HG03159 (cell line): ENCODE data around the gene PDK1.
"Not testable (repeated sequence)": the region's sequence is repeated elsewhere in the genome, so short reads cannot be mapped to it uniquely, and the experiment has no call there.

Experiments used
- ATAC-seq: cut with Tn5 transposase; IDR thresholded peaks from one replicate; pipeline ENCODE4 v1.9.1; 2021; ENCODE audit warnings: mild to moderate bottlenecking, moderate library complexity; ENCODE audit not compliant: unreplicated experiment

PDK1 gene

DNA sequence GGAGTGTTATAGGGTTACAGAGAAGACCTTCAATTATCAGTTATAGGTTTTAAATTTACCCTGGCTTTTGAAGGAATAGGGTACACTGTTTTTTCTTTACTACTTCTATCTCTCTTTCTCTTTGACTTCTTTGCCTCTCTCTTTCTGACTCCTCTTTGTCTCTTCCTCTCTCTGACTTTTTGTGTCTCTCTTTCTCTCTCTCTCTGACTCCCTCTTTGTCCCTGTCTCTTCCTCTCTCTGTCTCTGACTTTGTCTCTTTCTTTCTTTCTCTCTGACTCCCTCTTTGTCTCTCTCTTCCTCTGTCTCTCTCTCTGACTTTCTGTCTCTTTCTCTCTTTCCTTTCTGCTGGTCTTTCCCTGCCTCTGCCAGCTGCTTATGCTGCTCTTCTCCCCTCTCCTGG, 36.3 kb downstream of the PDK1 start:
- ATAC-seq = not testable (repeated sequence)

DNA sequence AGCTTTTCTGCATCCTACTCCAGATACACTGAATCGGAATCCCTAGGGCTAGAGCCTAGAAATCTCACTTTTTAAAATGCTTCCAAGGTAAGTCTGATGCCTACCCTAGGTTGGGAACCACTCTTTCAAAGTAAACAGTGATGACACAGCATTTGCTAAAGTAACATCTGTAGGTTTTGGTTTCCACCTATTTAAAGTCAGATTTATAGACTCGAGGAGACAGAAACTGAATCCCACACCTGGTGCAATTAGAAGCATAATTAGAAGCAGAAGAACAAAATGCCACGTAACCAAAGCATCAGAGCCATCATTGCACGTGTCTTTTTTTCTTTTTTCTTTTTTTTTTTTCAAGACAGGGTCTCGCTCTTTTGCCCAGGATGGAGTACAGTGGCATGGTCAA, 40.9 kb downstream of the PDK1 start:
- no peak for ATAC-seq

DNA sequence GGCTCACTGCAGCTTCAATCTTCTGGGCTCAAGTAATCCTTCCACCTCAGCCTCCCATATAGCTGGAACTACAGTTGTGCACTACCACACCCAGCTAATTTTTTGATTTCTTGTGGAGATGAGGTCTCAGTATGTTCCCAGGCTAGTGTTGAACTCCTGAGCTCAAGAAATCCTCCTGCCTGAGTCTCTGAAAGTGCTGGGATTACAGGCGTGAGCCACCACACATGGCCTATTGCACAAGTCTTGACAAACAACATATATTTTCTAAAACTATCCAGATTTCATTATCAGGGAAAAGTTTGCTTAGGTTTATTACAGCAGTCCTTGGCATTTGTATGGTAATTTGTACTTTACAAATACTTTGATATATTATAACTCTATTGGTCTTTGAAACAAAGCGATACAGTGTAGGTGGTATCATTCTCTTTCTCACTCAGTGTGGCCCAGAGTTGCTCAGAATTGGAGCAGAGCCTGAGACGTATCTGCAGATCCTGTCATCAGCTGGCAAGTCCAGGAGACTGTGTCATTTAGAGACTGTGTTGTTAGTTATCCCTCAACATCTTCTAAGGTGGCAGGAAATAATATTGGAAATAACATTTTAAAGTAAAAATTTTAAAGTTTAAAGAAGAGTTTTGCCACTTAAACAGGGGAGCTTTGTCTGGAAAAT, 41.4 kb downstream of the PDK1 start:
- ATAC-seq = no peak

GRCh38 chr2:172599947-172600346, 44.1 kb downstream of the PDK1 start:
- ATAC-seq = no peak

DNA sequence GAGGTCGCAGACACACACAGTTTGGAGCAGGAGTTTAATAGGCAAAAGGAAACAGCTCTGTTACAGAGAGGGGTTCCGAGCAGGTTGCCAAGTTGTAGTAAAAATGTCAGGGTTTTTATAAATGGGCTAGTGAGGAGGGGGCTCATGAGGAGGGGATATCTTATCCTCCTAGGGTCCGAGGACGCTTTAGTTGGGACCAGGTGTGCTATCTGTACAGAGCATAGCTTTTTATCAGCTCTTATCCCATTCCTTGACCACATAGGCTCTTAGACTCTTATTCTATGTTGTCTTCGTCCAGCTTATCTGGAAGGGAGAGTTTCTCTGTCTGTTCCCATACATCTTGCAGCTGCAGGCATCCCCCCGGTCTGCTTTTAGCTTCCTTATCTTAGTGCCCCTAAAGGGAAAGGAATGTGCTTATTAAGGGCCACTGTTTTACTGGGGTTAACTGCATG, 44.7 kb downstream of the PDK1 start:
- ATAC-seq = no peak

- no peak for ATAC-seq
Measured at GRCh38 chr2:172606285-172606684, 50.4 kb downstream of the PDK1 start.

DNA sequence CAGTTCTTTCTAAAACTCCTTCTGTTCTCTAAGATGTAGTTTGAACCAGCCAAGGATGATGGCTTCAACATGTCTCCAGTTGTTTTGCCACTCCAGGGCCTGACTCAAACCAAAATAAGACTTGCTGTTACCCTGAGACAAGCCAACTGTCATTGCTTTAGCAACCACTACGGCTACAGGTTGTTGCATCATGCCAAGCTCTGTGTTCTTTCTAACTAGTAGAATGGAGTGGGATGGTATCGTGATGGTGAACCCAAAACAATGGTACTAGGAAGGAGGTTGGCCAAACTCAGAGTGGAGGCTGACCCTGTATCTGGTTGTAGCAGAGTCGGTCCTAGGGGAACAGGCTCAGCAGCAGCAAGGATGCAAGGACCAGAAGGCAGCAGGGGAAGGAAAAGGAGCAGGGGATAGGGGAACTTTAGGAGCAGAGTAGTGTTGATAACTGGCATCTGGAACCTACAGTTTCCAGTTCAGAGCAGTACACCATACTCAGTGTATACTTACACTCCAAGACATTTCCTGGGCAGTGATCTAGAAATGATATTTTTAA, 51.6 kb downstream of the PDK1 start:
- no peak for ATAC-seq

DNA sequence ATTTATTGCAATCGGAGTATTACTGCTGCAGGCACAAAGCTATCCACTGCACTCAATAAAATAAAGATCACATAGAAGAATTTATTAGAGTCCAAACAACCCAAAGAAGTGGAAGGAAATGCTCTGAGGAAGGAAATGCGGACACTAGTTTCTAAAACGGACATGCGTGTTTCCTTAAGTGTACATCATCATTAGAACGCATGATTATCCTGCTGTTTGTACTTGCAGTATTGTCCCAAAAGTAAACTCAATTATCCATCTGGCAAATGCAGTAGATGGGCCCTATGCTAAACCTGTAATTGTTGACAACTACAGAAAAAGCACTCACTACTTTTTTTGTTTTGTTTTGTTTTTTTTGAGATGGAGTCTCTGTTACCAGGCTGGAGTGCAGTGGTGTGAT, 53.6 kb downstream of the PDK1 start:
- no peak for ATAC-seq

DNA sequence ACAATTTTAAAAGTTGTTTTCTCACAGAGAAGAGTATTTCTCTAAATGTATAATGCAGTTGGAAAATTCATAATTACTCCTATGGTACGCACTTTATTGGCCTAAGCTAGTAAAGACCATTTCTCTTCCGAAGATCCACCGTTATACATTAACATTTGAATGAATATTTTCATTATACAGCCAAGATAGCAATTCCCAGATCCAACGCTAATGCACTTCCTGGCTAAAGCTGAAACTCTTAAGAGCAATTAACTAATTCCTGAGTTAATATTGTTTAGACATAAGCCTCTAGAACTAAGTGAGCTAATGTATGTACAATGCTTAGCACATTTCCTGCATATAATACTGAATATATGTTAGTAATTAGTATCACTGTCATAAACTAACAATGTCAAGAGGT, 56.2 kb downstream of the PDK1 start:
- ATAC-seq = no peak

- ATAC-seq = no peak
Measured at GRCh38 chr2:172613040-172613439, 57.1 kb downstream of the PDK1 start.

- no peak for ATAC-seq
Measured at GRCh38 chr2:172613615-172614231, 57.8 kb downstream of the PDK1 start.

GRCh38 chr2:172614932-172615331, 59.0 kb downstream of the PDK1 start:
- no peak for ATAC-seq

DNA sequence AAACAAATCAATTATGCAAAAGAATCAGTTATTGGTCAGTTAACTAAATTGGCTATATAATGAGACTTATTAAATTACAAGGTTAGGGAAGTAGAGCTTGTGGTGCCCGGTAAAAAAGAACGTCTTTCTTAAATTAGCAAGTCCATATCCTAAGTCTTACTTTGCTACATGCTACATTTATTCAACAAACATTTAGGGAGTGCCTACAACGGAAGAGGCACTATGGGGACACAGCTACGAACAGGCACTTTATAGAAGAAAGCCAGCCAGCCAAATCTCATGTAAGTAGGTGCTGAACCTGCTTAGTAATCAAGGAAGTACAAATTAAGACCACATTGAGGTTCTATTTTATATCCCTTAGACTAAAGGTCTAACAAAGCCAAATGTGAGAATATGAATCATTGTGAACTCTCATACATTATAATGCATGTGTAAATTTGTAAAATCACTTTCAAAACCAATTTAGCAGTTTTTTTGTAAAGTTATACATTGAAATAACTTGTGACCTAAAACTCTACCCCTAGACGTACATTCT, 59.9 kb downstream of the PDK1 start:
- ATAC-seq = no peak

GRCh38 chr2:172617115-172617514, 61.2 kb downstream of the PDK1 start:
- no peak for ATAC-seq

DNA sequence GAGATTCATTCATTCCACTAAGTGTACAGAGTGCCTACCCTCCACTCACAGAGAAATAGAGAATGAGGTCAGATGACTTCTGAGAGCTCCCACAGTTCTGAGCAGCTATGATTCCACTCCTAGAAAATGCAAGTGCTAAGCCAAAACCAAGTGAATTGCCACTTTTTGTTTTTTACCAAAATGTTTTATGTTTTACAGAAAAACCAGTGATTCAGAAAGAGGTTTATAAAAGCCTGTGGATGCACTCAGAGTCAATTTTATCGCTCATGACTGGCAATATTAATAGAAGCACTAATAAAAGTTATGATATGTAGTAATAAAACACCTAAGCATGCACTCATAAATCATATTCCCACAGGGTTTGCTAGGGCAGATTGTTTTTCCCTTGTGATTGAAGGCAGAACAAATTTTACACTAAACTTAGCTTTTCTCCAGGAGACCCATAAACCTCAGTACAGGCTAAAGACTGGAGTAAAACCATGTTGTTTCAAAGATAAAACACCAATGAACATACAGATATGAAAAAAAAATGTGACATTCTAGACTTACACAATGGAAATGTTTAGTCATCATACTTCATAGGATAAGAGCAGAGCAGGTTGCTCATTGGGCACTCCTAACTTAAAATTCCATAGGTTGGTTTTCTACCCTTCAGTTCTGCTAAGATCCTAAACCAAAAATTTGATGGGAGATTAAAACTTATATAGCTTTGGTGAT, 67.5 kb downstream of the PDK1 start:
- ATAC-seq = no peak

DNA sequence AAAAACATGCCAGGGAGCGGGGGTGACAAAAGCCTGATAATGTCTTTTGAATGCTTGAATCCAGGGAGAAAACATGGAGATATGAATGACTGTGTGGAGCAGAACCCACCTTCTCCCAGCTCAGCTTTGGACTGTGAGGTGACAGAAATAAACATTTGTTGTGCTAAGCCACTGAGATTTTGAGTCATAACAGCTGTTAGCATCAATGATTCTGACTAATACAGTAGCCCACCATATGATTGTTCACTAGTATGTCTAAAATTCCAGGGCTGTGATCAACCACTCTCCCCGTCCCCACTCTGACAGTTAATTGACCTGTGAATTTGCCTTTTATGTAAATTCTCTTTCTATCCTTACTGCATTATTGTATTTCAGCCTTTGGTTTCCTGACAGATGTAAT, 69.1 kb downstream of the PDK1 start:
- no peak for ATAC-seq

DNA sequence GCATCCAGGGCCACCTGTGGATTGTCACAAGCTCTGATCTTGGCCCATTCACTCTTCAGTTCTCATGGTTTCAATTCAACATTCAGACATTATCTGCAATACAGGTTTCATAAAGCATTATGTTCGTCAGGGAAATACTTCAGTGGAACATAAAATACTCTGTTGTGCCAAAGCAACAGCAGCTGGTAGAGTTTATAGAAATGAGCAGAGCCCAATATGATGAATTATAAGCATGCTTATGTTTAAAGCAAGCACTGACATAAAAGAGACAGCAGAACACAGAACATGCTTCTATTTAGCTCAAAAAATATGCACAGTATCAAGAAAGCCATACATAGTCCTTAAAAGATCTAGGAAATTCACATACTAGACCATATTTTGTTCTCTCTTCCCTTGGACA, 71.3 kb downstream of the PDK1 start:
- no peak for ATAC-seq

DNA sequence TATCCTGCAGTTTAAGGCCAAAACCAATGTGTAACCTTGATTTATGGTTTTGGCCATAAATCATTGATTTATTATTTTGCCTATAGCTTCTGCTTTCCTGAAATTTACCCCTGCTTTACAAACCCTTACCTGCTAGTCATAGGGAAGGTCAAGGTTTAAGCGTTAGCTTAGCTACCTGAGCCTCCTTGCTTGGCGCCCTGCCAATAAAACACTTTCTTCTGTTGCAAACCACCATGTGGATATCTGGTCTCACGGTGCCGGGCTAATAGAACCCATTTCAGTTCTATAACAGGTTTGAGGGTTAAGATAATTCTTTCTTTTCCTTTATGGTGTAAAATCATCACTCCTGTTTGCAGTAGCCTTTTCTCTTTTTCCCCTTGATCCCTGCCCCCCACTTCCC, 72.2 kb downstream of the PDK1 start:
- no peak for ATAC-seq

DNA sequence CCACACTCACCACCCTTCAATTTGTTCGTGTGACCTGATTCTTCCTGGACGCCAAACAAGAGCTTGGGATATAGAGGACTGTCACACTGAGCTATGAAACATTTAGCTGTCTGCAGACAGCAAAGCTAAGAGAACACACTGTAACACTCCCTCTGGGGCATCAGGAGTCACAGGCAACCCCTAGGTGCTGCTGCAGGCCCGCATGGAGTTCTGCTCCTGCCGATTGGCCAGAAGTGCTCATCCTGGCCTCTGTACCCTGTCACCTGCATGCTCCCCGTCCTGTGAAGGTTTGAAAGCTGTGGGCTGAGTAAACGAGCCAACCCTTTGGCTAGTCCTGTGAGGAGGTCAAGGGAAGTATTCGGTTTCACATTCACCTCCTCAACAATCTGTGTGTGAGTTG, 73.7 kb downstream of the PDK1 start:
- no peak for ATAC-seq

DNA sequence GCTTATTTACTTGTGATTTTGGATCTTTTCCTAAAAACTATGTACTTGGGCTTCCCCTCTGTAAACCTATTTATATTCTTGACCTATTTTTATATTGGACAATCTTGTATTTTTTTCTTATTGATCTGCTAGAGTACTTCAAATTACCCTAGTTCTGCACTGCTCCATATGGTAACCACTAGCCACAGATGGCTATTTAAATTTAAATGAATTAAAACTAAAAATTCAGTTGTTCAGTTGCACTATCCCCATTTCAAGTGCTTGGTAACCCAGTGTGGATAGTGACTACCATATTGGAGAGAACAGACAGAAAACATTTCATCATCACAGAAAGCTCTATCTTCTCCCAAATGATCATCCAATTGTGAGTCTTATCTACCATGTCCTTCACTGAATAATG, 74.3 kb downstream of the PDK1 start:
- no peak for ATAC-seq

GRCh38 chr2:172634477-172634876, 78.6 kb downstream of the PDK1 start:
- no peak for ATAC-seq

DNA sequence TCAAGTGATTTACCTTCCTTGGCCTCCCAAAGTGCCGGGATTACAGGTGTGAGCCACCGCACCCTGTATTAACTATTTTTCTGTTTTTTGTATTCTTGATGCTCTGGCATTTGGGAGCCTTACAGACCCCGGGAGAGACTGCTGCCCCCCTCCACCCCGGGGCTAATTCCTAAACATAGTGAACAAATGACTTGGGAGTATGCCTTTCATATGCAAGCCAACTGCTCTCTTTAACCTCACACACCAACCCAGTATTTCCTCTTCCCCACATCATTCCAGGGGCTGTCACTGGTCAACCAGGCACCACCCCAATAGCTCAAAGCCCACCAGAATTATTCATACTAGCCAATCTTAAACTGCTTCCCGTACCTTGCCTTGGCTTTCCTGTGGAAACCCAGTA, 79.7 kb downstream of the PDK1 start:
- no peak for ATAC-seq
